Loucy (cell line): ENCODE data around the gene TPI1.
"Not testable (repeated sequence)": the region's sequence is repeated elsewhere in the genome, so short reads cannot be mapped to it uniquely, and the experiment has no call there.

Experiments
- H2AFZ ChIP-seq: fragments of 200-600 bp; sonication (generic); 2 replicates; pipeline ENCODE4 v1.6.0; 2016; ENCODE audit warnings: antibody characterized with exemption, mild to moderate bottlenecking, low read length, moderate library complexity
- H3F3A ChIP-seq: fragments of 200-600 bp; 2 replicates; pipeline ENCODE4 v1.6.0; 2016; ENCODE audit warnings: antibody characterized with exemption, low read depth, mild to moderate bottlenecking
- H3K27me3 ChIP-seq: fragments of 200-600 bp; sonication (generic); 2 replicates; pipeline ENCODE4 v1.6.1; 2014; ENCODE audit warnings: low read length, mild to moderate bottlenecking; ENCODE audit not compliant: insufficient read depth, poor library complexity, severe bottlenecking
- H3K36me3 ChIP-seq: fragments of 200-600 bp; sonication (generic); 2 replicates; pipeline ENCODE4 v1.6.1; 2016; ENCODE audit warnings: low read length; ENCODE audit not compliant: insufficient read depth
- H3K4me1 ChIP-seq: fragments of 200-600 bp; sonication (generic); 2 replicates; pipeline ENCODE4 v1.5.1; 2014; ENCODE audit warnings: low read length, mild to moderate bottlenecking; ENCODE audit not compliant: insufficient read depth, poor library complexity, severe bottlenecking
- H3K4me2 ChIP-seq: fragments of 200-600 bp; sonication (generic); 2 replicates; pipeline ENCODE4 v1.6.0; 2014; ENCODE audit warnings: antibody characterized with exemption, low read length, low read depth, mild to moderate bottlenecking; ENCODE audit not compliant: poor library complexity, severe bottlenecking
- H3K4me3 ChIP-seq: fragments of 200-600 bp; sonication (generic); 2 replicates; pipeline ENCODE4 v1.5.1; 2014; ENCODE audit warnings: low read length, mild to moderate bottlenecking, mixed read lengths; ENCODE audit not compliant: poor library complexity, severe bottlenecking
- H3K79me2 ChIP-seq: fragments of 200-600 bp; sonication (generic); 2 replicates; pipeline ENCODE4 v1.6.1; 2014; ENCODE audit warnings: low read length; ENCODE audit not compliant: insufficient read depth
- H3K9ac ChIP-seq: fragments of 200-600 bp; sonication (generic); 2 replicates; pipeline ENCODE4 v1.6.0; 2014; ENCODE audit warnings: mild to moderate bottlenecking, low read depth, low read length, moderate library complexity; ENCODE audit not compliant: poor library complexity, severe bottlenecking
- H3K9me2 ChIP-seq: fragments of 200-600 bp; sonication (generic); replicated peaks from 2 replicates; pipeline ENCODE4 v1.6.1; 2016; ENCODE audit warnings: low read depth, low read length, mixed read lengths
- H3K9me3 ChIP-seq: fragments of 200-600 bp; sonication (generic); 2 replicates; pipeline ENCODE4 v1.6.1; 2014; ENCODE audit warnings: mild to moderate bottlenecking, antibody characterized with exemption, low read length, low read depth; ENCODE audit not compliant: insufficient read depth
- H4K20me1 ChIP-seq: fragments of 200-600 bp; sonication (generic); 2 replicates; pipeline ENCODE4 v1.6.0; 2014; ENCODE audit warnings: antibody characterized with exemption, low read length, mild to moderate bottlenecking; ENCODE audit not compliant: insufficient read depth, poor library complexity, severe bottlenecking
- CTCF ChIP-seq: fragments of 200-600 bp; sonication (generic); conservative IDR thresholded peaks from 2 replicates; pipeline ENCODE4 v1.5.1; 2014; ENCODE audit warnings: mild to moderate bottlenecking, antibody characterized with exemption, low read length
- EZH2phosphoT487 ChIP-seq: fragments of 200-600 bp; IDR thresholded peaks from 2 replicates; pipeline ENCODE4 v1.6.1; 2018; ENCODE audit warnings: antibody characterized with exemption, mild to moderate bottlenecking, moderate library complexity, borderline replicate concordance

TPI1 gene

GRCh38 chr12:6890789-6891645 is 23.7 kb downstream of the TPI1 start:
- H3K4me3 ChIP-seq, result peak overlapping the region; percentile 86
- H3K27me3 ChIP-seq, result no peaks in the 10 kb centered on the region
- no peaks in the 10 kb centered on the region for H3K36me3 ChIP-seq
- H3K9ac ChIP-seq, result peak overlapping the region; percentile 97
- peak overlapping the region; percentile 95 for H3K4me2 ChIP-seq
- H3K79me2 ChIP-seq, result peaks cover 10% of the 10 kb centered on the region; the same call in 1 of the 2 replicates
- no peaks in the 10 kb centered on the region for H3K9me2 ChIP-seq
- H4K20me1 ChIP-seq, result no peaks in the 10 kb centered on the region
- H3K9me3 ChIP-seq, result no peaks in the 10 kb centered on the region
- peak overlapping the region; percentile 92 for H2AFZ ChIP-seq
- H3F3A ChIP-seq, result 0 out of 2 replicates have a peak, but pooled peaks cover 2% of the 10 kb centered on the region
- no peak for TF ChIP-seq EZH2phosphoT487
- TF ChIP-seq CTCF, result peak; percentile 71
- H3K4me1 ChIP-seq, result peaks cover 20% of the 10 kb centered on the region

- Histone ChIP-seq H3K4me1 (peaks cover 20% of the 10 kb centered on the region), H3K4me2 (peak overlapping the region; percentile 95), H3K9me2 (no peaks in the 10 kb centered on the region), H3K4me3 (peak overlapping the region; percentile 86), H3F3A (0 out of 2 replicates have a peak, but pooled peaks cover 2% of the 10 kb centered on the region), H3K9ac (peak overlapping the region; percentile 97), H2AFZ (peak overlapping the region; percentile 92), H3K9me3 (no peaks in the 10 kb centered on the region), H4K20me1 (no peaks in the 10 kb centered on the region), H3K36me3 (no peaks in the 10 kb centered on the region), H3K79me2 (peaks cover 10% of the 10 kb centered on the region; the same call in 1 of the 2 replicates), H3K27me3 (no peaks in the 10 kb centered on the region)
- no peak for TF ChIP-seq EZH2phosphoT487
- no peak for TF ChIP-seq CTCF
These were observed 24.3 kb downstream of the TPI1 start for GRCh38 chr12:6891646-6892001.

GRCh38 chr12:6892683-6893082 is 25.4 kb downstream of the TPI1 start:
- Histone ChIP-seq H3K4me2 (peak overlapping the region; percentile 95), H3K79me2 (peaks cover 10% of the 10 kb centered on the region; the same call in 1 of the 2 replicates), H3K9ac (peak overlapping the region; percentile 97), H3K4me3 (peak overlapping the region; percentile 86), H3K4me1 (peaks cover 20% of the 10 kb centered on the region)
- not testable (repeated sequence) for H4K20me1 ChIP-seq, H3F3A ChIP-seq, H2AFZ ChIP-seq, H3K27me3 ChIP-seq, H3K36me3 ChIP-seq, H3K9me3 ChIP-seq, H3K9me2 ChIP-seq
